ENCODE results near the gene SLC35G3.

GRCh38 chr17:35160354-35161201 lies 33.6 kb downstream of the SLC35G3 start:
- TF ChIP-seq, protein P1, sequence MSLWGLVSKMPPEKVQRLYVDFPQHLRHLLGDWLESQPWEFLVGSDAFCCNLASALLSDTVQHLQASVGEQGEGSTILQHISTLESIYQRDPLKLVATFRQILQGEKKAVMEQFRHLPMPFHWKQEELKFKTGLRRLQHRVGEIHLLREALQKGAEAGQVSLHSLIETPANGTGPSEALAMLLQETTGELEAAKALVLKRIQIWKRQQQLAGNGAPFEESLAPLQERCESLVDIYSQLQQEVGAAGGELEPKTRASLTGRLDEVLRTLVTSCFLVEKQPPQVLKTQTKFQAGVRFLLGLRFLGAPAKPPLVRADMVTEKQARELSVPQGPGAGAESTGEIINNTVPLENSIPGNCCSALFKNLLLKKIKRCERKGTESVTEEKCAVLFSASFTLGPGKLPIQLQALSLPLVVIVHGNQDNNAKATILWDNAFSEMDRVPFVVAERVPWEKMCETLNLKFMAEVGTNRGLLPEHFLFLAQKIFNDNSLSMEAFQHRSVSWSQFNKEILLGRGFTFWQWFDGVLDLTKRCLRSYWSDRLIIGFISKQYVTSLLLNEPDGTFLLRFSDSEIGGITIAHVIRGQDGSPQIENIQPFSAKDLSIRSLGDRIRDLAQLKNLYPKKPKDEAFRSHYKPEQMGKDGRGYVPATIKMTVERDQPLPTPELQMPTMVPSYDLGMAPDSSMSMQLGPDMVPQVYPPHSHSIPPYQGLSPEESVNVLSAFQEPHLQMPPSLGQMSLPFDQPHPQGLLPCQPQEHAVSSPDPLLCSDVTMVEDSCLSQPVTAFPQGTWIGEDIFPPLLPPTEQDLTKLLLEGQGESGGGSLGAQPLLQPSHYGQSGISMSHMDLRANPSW (CRISPR knock-in tag; IDR thresholded peaks at IDR 0.05; ENCODE audit: borderline replicate concordance), result no peak
- no peak for TF ChIP-seq CREM (IDR thresholded peaks at IDR 0.05)
- no peak for TF ChIP-seq CREM (CRISPR knock-in tag; IDR thresholded peaks at IDR 0.05)
